Liver (tissue), 9 donors: ENCODE results near the gene HIP1. TPM values are rescaled to one million over a fixed set of nuclear protein-coding genes. Genes with fewer than 3 reads are reported as not detected.
A peak's percentile ranks its signal among the peaks of the same experiment; 100 is the strongest.

ENCODE experiments used
- DNase-seq: peaks from one replicate; pipeline ENCODE4 v3.0.0-alpha.2; 2017; ENCODE audit warnings: low spot score
- H3K27ac ChIP-seq, 2 donors: one replicate each; pipeline ENCODE4 v1.7.0; 2013; ENCODE audit warnings: inconsistent platforms in 2 of 2, low read length in 2 of 2, control low read depth in 1 of 2, low read depth in 1 of 2, mild to moderate bottlenecking in 1 of 2
- H3K27me3 ChIP-seq, 4 donors: one replicate each; pipeline versions ENCODE4 v1.6.1 to v1.7.0; 2013; ENCODE audit warnings: low read length in 3 of 4, inconsistent platforms in 1 of 4, mild to moderate bottlenecking in 1 of 4, moderate library complexity in 1 of 4; ENCODE audit not compliant: control insufficient read depth in 4 of 4, insufficient read depth in 4 of 4
- H3K36me3 ChIP-seq, 4 donors: one replicate each; pipeline versions ENCODE4 v1.6.1 to v1.7.0; 2013; ENCODE audit warnings: low read length in 3 of 4, mild to moderate bottlenecking in 3 of 4, low read depth in 1 of 4, moderate library complexity in 1 of 4; ENCODE audit not compliant: control insufficient read depth in 4 of 4, insufficient read depth in 3 of 4
- H3K4me1 ChIP-seq, 4 donors: one replicate each; pipeline versions ENCODE4 v1.6.1 to v1.7.0; 2013; ENCODE audit warnings: low read length in 3 of 4, mild to moderate bottlenecking in 3 of 4, moderate library complexity in 1 of 4; ENCODE audit not compliant: control insufficient read depth in 4 of 4, insufficient read depth in 4 of 4
- H3K4me3 ChIP-seq, 3 donors: one replicate each; pipeline versions ENCODE4 v1.6.1 to v1.7.0; 2013; ENCODE audit warnings: low read length in 3 of 3, control low read depth in 1 of 3, low read depth in 1 of 3, mild to moderate bottlenecking in 1 of 3
- H3K9ac ChIP-seq, 2 donors: one replicate each; pipeline ENCODE4 v1.7.0; 2013; ENCODE audit warnings: low read length in 2 of 2, mild to moderate bottlenecking in 2 of 2, moderate library complexity in 2 of 2, control low read depth in 1 of 2, low read depth in 1 of 2
- H3K9me3 ChIP-seq, 4 donors: one replicate each; pipeline versions ENCODE4 v1.6.1 to v1.7.0; 2013; ENCODE audit warnings: low read length in 3 of 4; ENCODE audit not compliant: control insufficient read depth in 4 of 4
- EGR1 ChIP-seq, 2 donors: IDR thresholded peaks; 2 replicates each; pipeline ENCODE4 v1.6.1; 2016 to 2018; ENCODE audit warnings: antibody characterized with exemption in 2 of 2, low read depth in 2 of 2
- FOXA1 ChIP-seq: IDR thresholded peaks from 2 replicates; pipeline ENCODE4 v1.6.1; 2016; ENCODE audit warnings: antibody characterized with exemption
- FOXA2 ChIP-seq: IDR thresholded peaks from 2 replicates; pipeline ENCODE4 v1.6.1; 2016; ENCODE audit warnings: antibody characterized with exemption
- GABPA ChIP-seq, 2 donors: IDR thresholded peaks in 1 of 2; conservative IDR thresholded peaks in 1 of 2; 2 replicates each; pipeline ENCODE4 v1.6.1; 2016; ENCODE audit warnings: antibody characterized with exemption in 2 of 2, mild to moderate bottlenecking in 1 of 2, moderate library complexity in 1 of 2
- HNF4A ChIP-seq, 2 donors: conservative IDR thresholded peaks; 2 replicates each; pipeline ENCODE4 v1.6.1; 2016; ENCODE audit warnings: antibody characterized with exemption in 2 of 2, mild to moderate bottlenecking in 2 of 2
- HNF4G ChIP-seq: IDR thresholded peaks from 2 replicates; pipeline ENCODE4 v1.6.1; 2016; ENCODE audit warnings: antibody characterized with exemption
- JUND ChIP-seq, 2 donors: IDR thresholded peaks; 2 replicates each; pipeline ENCODE4 v1.6.1; 2016; ENCODE audit warnings: antibody characterized with exemption in 2 of 2
- NR2F2 ChIP-seq: IDR thresholded peaks from 2 replicates; pipeline ENCODE4 v1.6.1; 2016; ENCODE audit warnings: antibody characterized with exemption
- RAD21 ChIP-seq, 2 donors: IDR thresholded peaks; 2 replicates each; pipeline ENCODE4 v1.6.1; 2016; ENCODE audit warnings: antibody characterized with exemption in 2 of 2, mild to moderate bottlenecking in 2 of 2
- RXRA ChIP-seq, 2 donors: IDR thresholded peaks; 2 replicates each; pipeline ENCODE4 v1.6.1; 2017 to 2018; ENCODE audit warnings: antibody characterized with exemption in 2 of 2, mild to moderate bottlenecking in 1 of 2
- SP1 ChIP-seq: IDR thresholded peaks from 2 replicates; pipeline ENCODE4 v1.6.1; 2018; ENCODE audit warnings: antibody characterized with exemption, mild to moderate bottlenecking
- TAF1 ChIP-seq: conservative IDR thresholded peaks from 2 replicates; pipeline ENCODE4 v1.6.1; 2016; ENCODE audit warnings: antibody characterized with exemption, mild to moderate bottlenecking
- YY1 ChIP-seq: IDR thresholded peaks from 2 replicates; pipeline ENCODE4 v1.6.1; 2016; ENCODE audit warnings: antibody characterized with exemption, mild to moderate bottlenecking
- WGBS: extraction: QIAGEN DNeasy Blood & Tissue Kit; methylation state at CpG from one replicate; pipeline ENCODE4 v1.1.7; 2013; 5-methylcytosine and 5-hydroxymethylcytosine counted together
- polyA plus RNA-seq, 2 donors: library from polyadenylated mRNA; stranded (reverse) in 1 of 2; unstranded in 1 of 2; fragments of 200-250 nt in 1 of 2; fragments of >200 nt in 1 of 2; fragmentation: Nextera tagmentation in 1 of 2; extraction: Ambion mirVana in 1 of 2; gene quantifications; one replicate each; pipeline versions ENCODE4 v1.2.1 to v1.2.3, GENCODE V29; 2013 to 2015
- total RNA-seq, 2 donors: library from RNA; depleted of rRNA; stranded (reverse); fragments of >200 nt; gene quantifications; one replicate each; pipeline ENCODE4 v1.2.3, GENCODE V29; 2014
- TF ChIP-seq, protein P1 (sequence below): IDR thresholded peaks from 2 replicates; pipeline ENCODE4 v1.6.1; 2016; ENCODE audit warnings: antibody characterized with exemption, mild to moderate bottlenecking
- TF ChIP-seq, protein P2 (sequence below): fragments of 150-350 bp; IDR thresholded peaks from 2 replicates; pipeline ENCODE4 v1.5.1; 2017; ENCODE audit warnings: improper control_type of control experiment, low read depth, low read length; ENCODE audit not compliant: missing input control
- TF ChIP-seq, protein P3 (sequence below): IDR thresholded peaks from 2 replicates; pipeline ENCODE4 v1.6.1; 2016; ENCODE audit warnings: antibody characterized with exemption
- TF ChIP-seq, protein P4 (sequence below): IDR thresholded peaks from 2 replicates; pipeline ENCODE4 v1.6.1; 2016; ENCODE audit warnings: antibody characterized with exemption
- TF ChIP-seq, protein P5 (sequence below): IDR thresholded peaks from 2 replicates; pipeline ENCODE4 v1.6.1; 2016; ENCODE audit warnings: antibody characterized with exemption
- donor health status: healthy.
- donor health status: healthy.
- donor health status: healthy.
- donor health status: healthy.
- donor health status: healthy.

HIP1 gene
- total and polyA plus RNA-seq, 4 donors: 3.8 to 13.6 (median 7.8) TPM

DNA sequence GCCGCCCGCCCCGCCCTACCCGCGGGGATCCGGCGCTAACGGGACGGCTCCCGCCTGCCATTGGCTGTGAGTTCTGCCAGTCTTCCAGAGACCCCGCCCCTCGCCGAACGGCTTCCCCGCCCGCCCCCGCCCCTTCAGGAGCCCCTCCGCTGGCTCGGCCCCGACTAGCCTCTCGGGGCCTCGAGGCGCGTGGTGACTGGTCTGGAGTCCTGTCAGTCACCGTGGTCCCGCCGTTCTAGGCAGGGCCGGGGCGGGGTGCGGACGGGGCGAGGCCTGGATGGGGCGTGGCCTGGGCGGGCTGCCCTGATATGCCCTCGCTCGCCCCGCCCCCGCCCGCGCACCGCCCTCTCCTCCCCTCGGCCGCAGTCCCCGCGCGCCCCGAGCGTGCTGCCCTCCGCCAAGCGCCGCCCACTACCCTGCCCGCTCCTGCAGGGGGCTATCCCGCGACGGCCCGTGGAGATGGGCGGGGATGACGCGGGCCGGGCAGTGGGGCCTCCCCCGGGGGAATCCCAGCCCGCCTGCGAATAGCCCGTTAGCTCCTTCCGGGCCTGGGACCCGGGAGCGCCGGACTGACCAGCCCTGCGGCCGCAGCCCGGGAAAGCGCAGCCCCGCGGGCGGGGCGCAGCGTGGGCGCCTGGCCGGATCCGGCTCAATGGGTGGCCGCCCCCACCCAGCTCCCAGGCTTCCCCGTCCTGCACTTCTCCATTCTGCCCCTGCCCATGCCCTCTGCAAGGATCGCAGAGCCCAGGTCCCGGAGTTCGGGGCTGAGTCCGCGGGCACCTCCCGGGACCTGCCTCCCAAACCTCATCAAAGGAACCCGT, 444 bp upstream of the HIP1 start:
- Histone ChIP-seq H3K9ac (peak overlapping the region; percentile 41 to 92), H3K9me3 (no peaks in the 10 kb centered on the region), H3K27me3 (no peaks in the 10 kb centered on the region), H3K27ac (peak overlapping the region; percentile 95 to 97), H3K36me3 (no peaks in the 10 kb centered on the region), H3K4me3 (peak overlapping the region; percentile 87 to 93 (median 89)), H3K4me1 (peaks cover 3 to 22% (median 11%) of the 10 kb centered on the region in 4 donors)
- under 1% methylated on average over 89 of the region's 89 CpGs for WGBS
- DNase-seq: peak; percentile 99
- TF ChIP-seq, protein P1, sequence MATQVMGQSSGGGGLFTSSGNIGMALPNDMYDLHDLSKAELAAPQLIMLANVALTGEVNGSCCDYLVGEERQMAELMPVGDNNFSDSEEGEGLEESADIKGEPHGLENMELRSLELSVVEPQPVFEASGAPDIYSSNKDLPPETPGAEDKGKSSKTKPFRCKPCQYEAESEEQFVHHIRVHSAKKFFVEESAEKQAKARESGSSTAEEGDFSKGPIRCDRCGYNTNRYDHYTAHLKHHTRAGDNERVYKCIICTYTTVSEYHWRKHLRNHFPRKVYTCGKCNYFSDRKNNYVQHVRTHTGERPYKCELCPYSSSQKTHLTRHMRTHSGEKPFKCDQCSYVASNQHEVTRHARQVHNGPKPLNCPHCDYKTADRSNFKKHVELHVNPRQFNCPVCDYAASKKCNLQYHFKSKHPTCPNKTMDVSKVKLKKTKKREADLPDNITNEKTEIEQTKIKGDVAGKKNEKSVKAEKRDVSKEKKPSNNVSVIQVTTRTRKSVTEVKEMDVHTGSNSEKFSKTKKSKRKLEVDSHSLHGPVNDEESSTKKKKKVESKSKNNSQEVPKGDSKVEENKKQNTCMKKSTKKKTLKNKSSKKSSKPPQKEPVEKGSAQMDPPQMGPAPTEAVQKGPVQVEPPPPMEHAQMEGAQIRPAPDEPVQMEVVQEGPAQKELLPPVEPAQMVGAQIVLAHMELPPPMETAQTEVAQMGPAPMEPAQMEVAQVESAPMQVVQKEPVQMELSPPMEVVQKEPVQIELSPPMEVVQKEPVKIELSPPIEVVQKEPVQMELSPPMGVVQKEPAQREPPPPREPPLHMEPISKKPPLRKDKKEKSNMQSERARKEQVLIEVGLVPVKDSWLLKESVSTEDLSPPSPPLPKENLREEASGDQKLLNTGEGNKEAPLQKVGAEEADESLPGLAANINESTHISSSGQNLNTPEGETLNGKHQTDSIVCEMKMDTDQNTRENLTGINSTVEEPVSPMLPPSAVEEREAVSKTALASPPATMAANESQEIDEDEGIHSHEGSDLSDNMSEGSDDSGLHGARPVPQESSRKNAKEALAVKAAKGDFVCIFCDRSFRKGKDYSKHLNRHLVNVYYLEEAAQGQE: no peak
- TF ChIP-seq FOXA2 (no peak), SP1 (no peak), YY1 (no peak), JUND (IDR thresholded peaks at IDR 0.05) (no peak), HNF4G (no peak), EGR1 (IDR thresholded peaks at IDR 0.05; ENCODE audit: low read depth in 2 of 2) (peak in 1 of 2 donors; percentile 2), RXRA (IDR thresholded peaks at IDR 0.05) (no peak), HNF4A (conservative IDR thresholded peaks at IDR 0.05) (no peak), TAF1 (no peak), FOXA1 (no peak), GABPA (IDR thresholded peaks at IDR 0.05 in 1 of 2, conservative IDR thresholded peaks at IDR 0.05 in 1 of 2) (peak in 1 of 2 donors; percentile 39), RAD21 (IDR thresholded peaks at IDR 0.05) (peak in 1 of 2 donors; percentile 2), NR2F2 (no peak)
- TF ChIP-seq, protein P2, sequence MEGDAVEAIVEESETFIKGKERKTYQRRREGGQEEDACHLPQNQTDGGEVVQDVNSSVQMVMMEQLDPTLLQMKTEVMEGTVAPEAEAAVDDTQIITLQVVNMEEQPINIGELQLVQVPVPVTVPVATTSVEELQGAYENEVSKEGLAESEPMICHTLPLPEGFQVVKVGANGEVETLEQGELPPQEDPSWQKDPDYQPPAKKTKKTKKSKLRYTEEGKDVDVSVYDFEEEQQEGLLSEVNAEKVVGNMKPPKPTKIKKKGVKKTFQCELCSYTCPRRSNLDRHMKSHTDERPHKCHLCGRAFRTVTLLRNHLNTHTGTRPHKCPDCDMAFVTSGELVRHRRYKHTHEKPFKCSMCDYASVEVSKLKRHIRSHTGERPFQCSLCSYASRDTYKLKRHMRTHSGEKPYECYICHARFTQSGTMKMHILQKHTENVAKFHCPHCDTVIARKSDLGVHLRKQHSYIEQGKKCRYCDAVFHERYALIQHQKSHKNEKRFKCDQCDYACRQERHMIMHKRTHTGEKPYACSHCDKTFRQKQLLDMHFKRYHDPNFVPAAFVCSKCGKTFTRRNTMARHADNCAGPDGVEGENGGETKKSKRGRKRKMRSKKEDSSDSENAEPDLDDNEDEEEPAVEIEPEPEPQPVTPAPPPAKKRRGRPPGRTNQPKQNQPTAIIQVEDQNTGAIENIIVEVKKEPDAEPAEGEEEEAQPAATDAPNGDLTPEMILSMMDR: peak; percentile 24
- TF ChIP-seq, protein P3, sequence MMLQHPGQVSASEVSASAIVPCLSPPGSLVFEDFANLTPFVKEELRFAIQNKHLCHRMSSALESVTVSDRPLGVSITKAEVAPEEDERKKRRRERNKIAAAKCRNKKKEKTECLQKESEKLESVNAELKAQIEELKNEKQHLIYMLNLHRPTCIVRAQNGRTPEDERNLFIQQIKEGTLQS: no peak
- TF ChIP-seq, protein P4, sequence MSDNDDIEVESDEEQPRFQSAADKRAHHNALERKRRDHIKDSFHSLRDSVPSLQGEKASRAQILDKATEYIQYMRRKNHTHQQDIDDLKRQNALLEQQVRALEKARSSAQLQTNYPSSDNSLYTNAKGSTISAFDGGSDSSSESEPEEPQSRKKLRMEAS: no peak
- TF ChIP-seq, protein P5, sequence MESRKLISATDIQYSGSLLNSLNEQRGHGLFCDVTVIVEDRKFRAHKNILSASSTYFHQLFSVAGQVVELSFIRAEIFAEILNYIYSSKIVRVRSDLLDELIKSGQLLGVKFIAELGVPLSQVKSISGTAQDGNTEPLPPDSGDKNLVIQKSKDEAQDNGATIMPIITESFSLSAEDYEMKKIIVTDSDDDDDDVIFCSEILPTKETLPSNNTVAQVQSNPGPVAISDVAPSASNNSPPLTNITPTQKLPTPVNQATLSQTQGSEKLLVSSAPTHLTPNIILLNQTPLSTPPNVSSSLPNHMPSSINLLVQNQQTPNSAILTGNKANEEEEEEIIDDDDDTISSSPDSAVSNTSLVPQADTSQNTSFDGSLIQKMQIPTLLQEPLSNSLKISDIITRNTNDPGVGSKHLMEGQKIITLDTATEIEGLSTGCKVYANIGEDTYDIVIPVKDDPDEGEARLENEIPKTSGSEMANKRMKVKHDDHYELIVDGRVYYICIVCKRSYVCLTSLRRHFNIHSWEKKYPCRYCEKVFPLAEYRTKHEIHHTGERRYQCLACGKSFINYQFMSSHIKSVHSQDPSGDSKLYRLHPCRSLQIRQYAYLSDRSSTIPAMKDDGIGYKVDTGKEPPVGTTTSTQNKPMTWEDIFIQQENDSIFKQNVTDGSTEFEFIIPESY: no peak
